Colonic mucosa (tissue), 4 donors: ENCODE results near the gene ATP5F1A. TPM values are rescaled to one million over a fixed set of nuclear protein-coding genes. Genes with fewer than 3 reads are reported as not detected.
"Not testable (repeated sequence)": the region's sequence is repeated elsewhere in the genome, so short reads cannot be mapped to it uniquely, and the experiment has no call there.

ENCODE experiments used
- DNase-seq: peaks from one replicate; pipeline ENCODE4 v3.0.0-alpha.2; 2020
- H3K27ac ChIP-seq: fragments of 200-600 bp; one replicate; pipeline ENCODE4 v1.8.0; 2021
- H3K27me3 ChIP-seq: fragments of 200-600 bp; one replicate; pipeline ENCODE4 v1.8.0; 2021
- H3K36me3 ChIP-seq: fragments of 200-600 bp; one replicate; pipeline ENCODE4 v1.8.0; 2021
- H3K4me1 ChIP-seq: fragments of 200-600 bp; one replicate; pipeline ENCODE4 v1.8.0; 2021; ENCODE audit warnings: mild to moderate bottlenecking
- H3K4me3 ChIP-seq: fragments of 200-600 bp; one replicate; pipeline ENCODE4 v1.8.0; 2021
- H3K9ac ChIP-seq, 2 donors: one replicate each; pipeline ENCODE4 v1.7.0; 2013; ENCODE audit warnings: control low read depth in 2 of 2, low read depth in 2 of 2, low read length in 2 of 2
- H3K9me3 ChIP-seq: fragments of 200-600 bp; one replicate; pipeline ENCODE4 v1.8.0; 2021
- intact Hi-C: fragments of 100-400 bp; cut with DNase I; formaldehyde crosslinking; loops from one replicate; pipeline ENCODE4 v1.14.1; 2022
- total RNA-seq, 2 donors: library from RNA; stranded (reverse); fragmentation: NEBNext Ultra II Directional in 1 of 2; extraction: Animal tissue kit (Norgen Biotek cat#: 25700) in 1 of 2; gene quantifications; one replicate each; pipeline ENCODE4 v1.2.1, GENCODE V29; 2021
- TF ChIP-seq, protein P1 (sequence below): fragments of 200-600 bp; IDR thresholded peaks from one replicate; pipeline ENCODE4 v1.8.0; 2022; ENCODE audit warnings: antibody characterized with exemption, mild to moderate bottlenecking
- donor health status: healthy.
- donor health status: DM: no; HTN: no; CAD: no.
- donor health status: DM: no; HTN: no; CAD: no.

Gene ATP5F1A
- total RNA-seq: 100 to 1,000 TPM; 792 to 799 TPM

DNA sequence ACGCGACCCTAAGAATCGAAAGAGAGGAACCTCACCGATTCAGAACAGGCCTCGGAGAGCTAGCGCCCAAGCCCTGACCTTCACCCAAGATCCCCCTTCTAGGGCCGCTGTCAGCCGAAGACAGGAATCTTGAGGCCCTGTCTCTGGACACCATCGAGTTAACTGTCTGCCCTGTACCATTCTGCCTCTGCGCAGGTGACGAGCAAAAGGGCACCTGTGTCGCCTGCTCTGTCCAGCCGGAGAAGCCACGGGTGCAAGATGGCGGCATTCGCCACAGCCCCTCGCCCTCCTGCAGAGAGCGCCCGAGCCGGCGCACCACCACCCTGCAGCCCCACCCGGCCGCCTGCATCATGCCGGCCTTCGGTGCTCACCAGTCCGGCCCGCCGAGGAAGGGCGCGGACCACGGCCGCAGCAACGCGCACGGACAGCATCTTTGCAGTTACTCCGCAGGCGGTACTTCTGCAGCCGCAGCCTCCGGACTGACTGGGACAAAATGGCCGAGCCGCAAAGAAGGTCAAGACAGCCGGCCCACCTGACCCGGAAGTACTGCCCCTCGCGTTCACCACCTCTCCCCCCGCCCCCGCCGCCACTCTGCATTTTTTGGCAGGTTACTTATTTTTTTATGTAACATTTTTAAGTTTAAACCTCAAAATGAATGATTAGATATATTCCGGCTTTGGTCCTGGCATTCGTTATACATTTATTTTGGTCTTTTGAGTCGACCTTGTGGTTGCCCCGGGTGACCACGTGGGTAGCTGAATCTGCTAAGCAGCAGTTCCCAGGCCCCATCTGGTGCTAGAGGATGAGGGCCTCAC is at the start of gene ATP5F1A:
TSS of gene ATP5F1A (minus strand) at position 496 of the 815 bp plus-strand sequence. CDS start at position 431, 65 bp downstream.
- Histone ChIP-seq H3K27ac (peak within 1 kb of the TSS; percentile 98), H3K4me3 (peak within 1 kb of the TSS; percentile 97), H3K36me3 (peaks cover 1% of the 10 kb centered on the region), H3K4me1 (no peaks in the 10 kb centered on the region), H3K9me3 (no peaks in the 10 kb centered on the region), H3K9ac (peak within 1 kb of the TSS; percentile 94 to 96), H3K27me3 (no peaks in the 10 kb centered on the region)
- intact Hi-C loops: no loop called here
- TF ChIP-seq, protein P1, sequence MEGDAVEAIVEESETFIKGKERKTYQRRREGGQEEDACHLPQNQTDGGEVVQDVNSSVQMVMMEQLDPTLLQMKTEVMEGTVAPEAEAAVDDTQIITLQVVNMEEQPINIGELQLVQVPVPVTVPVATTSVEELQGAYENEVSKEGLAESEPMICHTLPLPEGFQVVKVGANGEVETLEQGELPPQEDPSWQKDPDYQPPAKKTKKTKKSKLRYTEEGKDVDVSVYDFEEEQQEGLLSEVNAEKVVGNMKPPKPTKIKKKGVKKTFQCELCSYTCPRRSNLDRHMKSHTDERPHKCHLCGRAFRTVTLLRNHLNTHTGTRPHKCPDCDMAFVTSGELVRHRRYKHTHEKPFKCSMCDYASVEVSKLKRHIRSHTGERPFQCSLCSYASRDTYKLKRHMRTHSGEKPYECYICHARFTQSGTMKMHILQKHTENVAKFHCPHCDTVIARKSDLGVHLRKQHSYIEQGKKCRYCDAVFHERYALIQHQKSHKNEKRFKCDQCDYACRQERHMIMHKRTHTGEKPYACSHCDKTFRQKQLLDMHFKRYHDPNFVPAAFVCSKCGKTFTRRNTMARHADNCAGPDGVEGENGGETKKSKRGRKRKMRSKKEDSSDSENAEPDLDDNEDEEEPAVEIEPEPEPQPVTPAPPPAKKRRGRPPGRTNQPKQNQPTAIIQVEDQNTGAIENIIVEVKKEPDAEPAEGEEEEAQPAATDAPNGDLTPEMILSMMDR: no peak
- peak; percentile 91 for DNase-seq

DNA sequence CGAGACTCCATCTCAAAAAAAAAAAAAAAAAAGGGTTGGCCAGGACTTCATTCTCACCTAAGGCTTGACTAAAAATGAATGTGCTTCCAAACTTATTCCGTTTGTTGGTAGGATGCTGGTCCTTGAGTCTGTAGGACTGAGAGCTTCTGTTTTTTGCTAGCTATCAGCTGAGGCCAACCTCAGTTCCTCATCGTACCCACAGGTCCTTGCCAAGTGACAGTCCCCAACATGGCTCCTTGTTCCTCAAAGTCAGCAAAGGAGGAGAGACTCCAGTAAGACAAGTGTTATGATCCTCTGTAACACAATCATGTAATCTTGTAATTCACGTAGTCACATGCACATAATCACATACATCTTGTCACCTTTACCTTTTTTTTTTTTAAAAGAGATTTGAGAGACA is 43.1 kb upstream of the ATP5F1A start:
- TF ChIP-seq, protein P1: no peak
- Histone ChIP-seq H3K9me3 (no peaks in the 10 kb centered on the region), H3K4me3 (no peak overlapping the region), H3K9ac (no peak overlapping the region), H3K27me3 (no peaks in the 10 kb centered on the region), H3K4me1 (no peaks in the 10 kb centered on the region), H3K36me3 (no peaks in the 10 kb centered on the region), H3K27ac (no peak overlapping the region)
- intact Hi-C loops: no loop called here
- no peak for DNase-seq

DNA sequence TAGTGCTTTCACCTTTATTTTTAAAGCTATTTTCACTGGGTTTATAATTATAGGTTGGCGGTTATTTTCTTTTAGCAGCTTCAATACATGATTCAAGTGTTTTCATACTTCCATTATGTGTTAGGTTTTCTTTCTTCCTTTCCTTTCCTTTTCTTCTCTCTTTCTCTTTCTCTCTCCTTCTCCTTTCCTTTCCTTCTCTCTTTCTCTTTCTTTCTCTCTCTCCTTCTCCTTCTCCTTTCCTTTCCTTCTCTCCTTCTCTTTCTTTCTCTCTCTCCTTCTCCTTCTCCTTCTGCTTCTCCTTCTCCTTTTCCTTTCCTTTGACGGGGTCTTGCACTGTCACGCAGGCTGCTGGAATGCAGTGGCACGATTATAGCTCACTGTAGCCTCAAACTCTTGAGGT is 42.1 kb upstream of the ATP5F1A start:
- intact Hi-C loops: no loop called here
- no peak overlapping the region for H3K9ac ChIP-seq
- H3K36me3 ChIP-seq: no peaks in the 10 kb centered on the region
- H3K9me3 ChIP-seq: no peaks in the 10 kb centered on the region
- DNase-seq: no peak
- TF ChIP-seq, protein P1: no peak
- H3K27me3 ChIP-seq: no peaks in the 10 kb centered on the region
- no peaks in the 10 kb centered on the region for H3K4me1 ChIP-seq
- H3K4me3 ChIP-seq: no peak overlapping the region
- H3K27ac ChIP-seq: no peak overlapping the region

DNA sequence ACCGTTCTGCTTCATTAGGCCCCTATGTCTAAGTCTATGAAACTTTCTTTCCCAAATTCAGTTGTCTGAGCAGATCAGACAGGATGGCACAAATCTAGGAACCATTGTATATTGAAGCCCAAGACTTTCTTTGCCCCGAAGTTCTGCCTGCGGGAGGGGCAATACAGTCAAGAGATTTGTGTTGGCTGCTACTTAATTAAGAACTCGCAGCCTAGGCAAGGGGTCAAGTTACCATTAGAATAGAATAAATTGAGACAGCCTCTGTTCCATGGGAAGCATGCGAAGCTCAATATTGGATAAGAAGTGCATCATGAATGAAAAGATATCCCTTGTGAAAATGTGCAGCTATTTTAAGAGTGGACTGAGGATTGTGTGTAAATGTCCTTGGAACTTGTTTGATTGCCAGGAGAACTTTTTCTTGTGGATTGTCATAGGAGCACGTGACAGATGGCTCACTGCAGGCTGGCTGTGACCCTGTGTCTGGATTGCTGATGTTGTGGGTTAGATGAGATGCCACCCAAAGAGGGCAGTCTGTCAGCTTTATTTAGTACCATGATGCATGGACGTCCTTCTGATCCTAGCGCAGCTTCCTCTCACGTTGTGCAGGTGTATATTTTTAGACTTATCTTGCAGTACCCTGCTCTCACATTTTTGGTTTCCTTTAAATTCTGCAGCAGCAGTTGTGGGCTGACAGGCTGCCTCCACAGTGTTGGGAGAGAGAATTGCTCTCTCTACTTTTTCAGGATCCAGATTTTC is 37.0 kb upstream of the ATP5F1A start:
- TF ChIP-seq, protein P1: no peak
- no peak overlapping the region for H3K4me3 ChIP-seq

DNA sequence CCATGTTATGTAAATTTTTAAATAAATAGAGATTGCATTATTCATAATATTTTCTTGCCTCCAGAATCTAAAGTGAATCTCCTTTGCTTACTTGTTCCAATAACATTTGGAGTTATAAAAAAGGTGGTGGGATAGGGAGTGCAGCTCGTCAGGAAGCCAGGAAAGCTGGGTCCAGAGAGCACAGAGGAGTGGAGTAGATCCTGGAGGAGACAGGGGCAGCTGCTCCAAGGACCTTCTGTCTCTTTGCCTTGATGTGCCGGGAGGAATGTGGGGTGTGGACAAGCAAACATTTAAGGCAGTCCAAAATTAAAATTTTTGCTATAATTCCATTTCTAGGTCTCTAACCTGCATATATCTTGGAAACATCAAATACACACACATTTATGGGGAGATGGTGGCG is 35.4 kb upstream of the ATP5F1A start:
- H3K27ac ChIP-seq: no peak overlapping the region
- no peak overlapping the region for H3K9ac ChIP-seq
- intact Hi-C loops: no loop called here
- H3K9me3 ChIP-seq: no peaks in the 10 kb centered on the region
- H3K27me3 ChIP-seq: no peaks in the 10 kb centered on the region
- no peaks in the 10 kb centered on the region for H3K4me1 ChIP-seq
- DNase-seq: no peak
- H3K36me3 ChIP-seq: no peaks in the 10 kb centered on the region
- TF ChIP-seq, protein P1: no peak
- no peak overlapping the region for H3K4me3 ChIP-seq

More for the DNA sequence above, 37.0 kb upstream of the ATP5F1A start:
- no peaks in the 10 kb centered on the region for H3K4me1 ChIP-seq
- H3K9ac ChIP-seq: no peak overlapping the region
- no peak for DNase-seq
- no peak overlapping the region for H3K27ac ChIP-seq
- intact Hi-C loops: no loop called here
- no peaks in the 10 kb centered on the region for H3K27me3 ChIP-seq
- H3K9me3 ChIP-seq: no peaks in the 10 kb centered on the region
- no peaks in the 10 kb centered on the region for H3K36me3 ChIP-seq

DNA sequence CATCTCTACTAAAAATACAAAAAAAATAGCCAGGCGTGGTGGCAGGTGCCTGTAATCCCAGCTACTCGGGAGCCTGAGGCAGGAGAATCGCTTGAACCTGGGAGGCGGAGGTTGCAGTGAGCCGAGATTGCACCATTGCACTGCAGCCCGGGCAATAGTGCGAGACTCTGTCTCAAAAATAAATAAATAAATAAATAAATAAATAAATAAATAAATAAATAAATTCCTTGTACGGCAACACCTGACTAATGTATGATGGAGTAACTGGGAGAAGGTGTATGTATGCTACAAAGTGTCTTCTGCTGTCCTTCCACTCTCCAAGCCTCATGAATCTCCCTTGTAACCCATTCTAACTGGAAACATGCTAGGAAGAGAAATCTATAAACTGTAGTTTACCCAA is 32.5 kb upstream of the ATP5F1A start:
- intact Hi-C loops, H3K4me1 ChIP-seq, DNase-seq, H3K4me3 ChIP-seq, H3K36me3 ChIP-seq, H3K9ac ChIP-seq, H3K27me3 ChIP-seq, H3K27ac ChIP-seq, H3K9me3 ChIP-seq: not testable (repeated sequence)
